Esophagus squamous epithelium (tissue), 4 donors: ENCODE data around the gene ADAD1.

ENCODE experiments used
- CTCF ChIP-seq, 6 experiments: fragments of 450-650 bp in 4 of 6; fragments of 200-600 bp in 2 of 6; sonication (generic) in 2 of 6; IDR thresholded peaks; one replicate each; pipeline ENCODE4 v1.5.1; 2016 to 2019; ENCODE audit warnings: antibody characterized with exemption in 6 of 6, mild to moderate bottlenecking in 4 of 6, moderate library complexity in 4 of 6
- POLR2A ChIP-seq, 4 donors: fragments of 450-650 bp; IDR thresholded peaks; one replicate each; pipeline ENCODE4 v1.6.1; 2017; ENCODE audit warnings: antibody characterized with exemption in 4 of 4, mild to moderate bottlenecking in 4 of 4, moderate library complexity in 3 of 4

- no peak for TF ChIP-seq CTCF (IDR thresholded peaks at IDR 0.05)
- TF ChIP-seq POLR2A (IDR thresholded peaks at IDR 0.05), result no peak
Measured at GRCh38 chr4:122458625-122459024, 79.8 kb downstream of the ADAD1 start.
